ENCODE data around the gene TSPAN15. TPM values are rescaled to one million over a fixed set of nuclear protein-coding genes. Genes with fewer than 3 reads are reported as not detected.

TSPAN15 gene
- polyA plus RNA-seq, 1 donor (not counting 4 experiments of a cell fraction or from before 2014, with no cell fraction given) = 2.1 TPM

DNA sequence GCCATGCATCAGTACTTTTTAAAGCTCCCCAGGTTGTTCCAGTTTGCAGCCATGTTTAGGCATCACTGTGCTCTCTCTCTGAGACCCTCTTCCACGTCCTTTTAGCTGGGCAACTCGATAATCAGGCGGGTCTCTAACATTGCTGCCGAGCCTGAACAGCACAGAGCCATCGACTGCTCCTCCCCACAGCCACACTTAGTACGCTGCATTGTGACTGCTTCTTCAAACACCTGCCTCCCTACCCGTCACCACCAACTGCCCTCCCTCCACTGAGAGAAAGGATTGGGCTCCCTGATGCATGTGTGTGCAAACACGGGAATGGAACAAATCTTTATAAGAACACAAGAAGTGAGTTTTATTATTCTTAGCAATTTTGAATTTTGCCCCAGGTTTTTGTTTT lies 23.1 kb upstream of the TSPAN15 start:
- no peak for DNase-seq (ENCODE audit: low read depth, low spot score)
- no peaks in the 10 kb centered on the region for H3K9me1 ChIP-seq (ENCODE audit: control insufficient read depth, extremely low read depth, insufficient read depth, low read length)
- H3K4me1 ChIP-seq (ENCODE audit: control insufficient read depth, extremely low read depth, insufficient read depth, low read length) = peaks cover 10% of the 10 kb centered on the region
- TF ChIP-seq, protein P1, sequence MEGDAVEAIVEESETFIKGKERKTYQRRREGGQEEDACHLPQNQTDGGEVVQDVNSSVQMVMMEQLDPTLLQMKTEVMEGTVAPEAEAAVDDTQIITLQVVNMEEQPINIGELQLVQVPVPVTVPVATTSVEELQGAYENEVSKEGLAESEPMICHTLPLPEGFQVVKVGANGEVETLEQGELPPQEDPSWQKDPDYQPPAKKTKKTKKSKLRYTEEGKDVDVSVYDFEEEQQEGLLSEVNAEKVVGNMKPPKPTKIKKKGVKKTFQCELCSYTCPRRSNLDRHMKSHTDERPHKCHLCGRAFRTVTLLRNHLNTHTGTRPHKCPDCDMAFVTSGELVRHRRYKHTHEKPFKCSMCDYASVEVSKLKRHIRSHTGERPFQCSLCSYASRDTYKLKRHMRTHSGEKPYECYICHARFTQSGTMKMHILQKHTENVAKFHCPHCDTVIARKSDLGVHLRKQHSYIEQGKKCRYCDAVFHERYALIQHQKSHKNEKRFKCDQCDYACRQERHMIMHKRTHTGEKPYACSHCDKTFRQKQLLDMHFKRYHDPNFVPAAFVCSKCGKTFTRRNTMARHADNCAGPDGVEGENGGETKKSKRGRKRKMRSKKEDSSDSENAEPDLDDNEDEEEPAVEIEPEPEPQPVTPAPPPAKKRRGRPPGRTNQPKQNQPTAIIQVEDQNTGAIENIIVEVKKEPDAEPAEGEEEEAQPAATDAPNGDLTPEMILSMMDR (optimal IDR thresholded peaks at IDR 0.05 in 1 of 3, IDR thresholded peaks at IDR 0.05 in 1 of 3, conservative IDR thresholded peaks at IDR 0.05 in 1 of 3; ENCODE audit: extremely low read depth in 1 of 3, insufficient read depth in 2 of 3, low read length in 3 of 3) = no peak
- no peak for TF ChIP-seq EZH2 (IDR thresholded peaks at IDR 0.05; ENCODE audit: low read length)
- no peaks in the 10 kb centered on the region for H3K79me2 ChIP-seq (ENCODE audit: control insufficient read depth, insufficient read depth, low read length)
- no peak for FAIRE-seq
- no peak overlapping the region for H3K9ac ChIP-seq (ENCODE audit: control insufficient read depth, extremely low read depth, insufficient read depth, low read length)
- dilution Hi-C loops (cut with MboI; ENCODE audit: extremely low pct_ligation_motif_present, low sequenced_read_pairs) = no loop called here
- H3K4me3 ChIP-seq (ENCODE audit: control insufficient read depth in 2 of 3, extremely low read depth in 1 of 3, insufficient read depth in 2 of 3, low read depth in 1 of 3, low read length in 3 of 3) = no peak overlapping the region
- no peaks in the 10 kb centered on the region for H4K20me1 ChIP-seq (ENCODE audit: control insufficient read depth, extremely low read depth, insufficient read depth, low read length)
- no peak overlapping the region for H2AFZ ChIP-seq (ENCODE audit: control insufficient read depth, low read length)
- no peak overlapping the region for H3K4me2 ChIP-seq (ENCODE audit: control insufficient read depth, extremely low read depth, insufficient read depth, low read depth, low read length)
- no peaks in the 10 kb centered on the region for H3K9me3 ChIP-seq (ENCODE audit: control insufficient read depth, low read depth, low read length)
- no peaks in the 10 kb centered on the region for H3K36me3 ChIP-seq (ENCODE audit: control insufficient read depth in 2 of 2, extremely low read depth in 1 of 2, insufficient read depth in 2 of 2, low read length in 2 of 2)
- no peak overlapping the region for H3K27ac ChIP-seq (ENCODE audit: control insufficient read depth, insufficient read depth, low read length)
- H3K27me3 ChIP-seq (ENCODE audit: control insufficient read depth, extremely low read depth, insufficient read depth, low read length) = no peaks in the 10 kb centered on the region

DNA sequence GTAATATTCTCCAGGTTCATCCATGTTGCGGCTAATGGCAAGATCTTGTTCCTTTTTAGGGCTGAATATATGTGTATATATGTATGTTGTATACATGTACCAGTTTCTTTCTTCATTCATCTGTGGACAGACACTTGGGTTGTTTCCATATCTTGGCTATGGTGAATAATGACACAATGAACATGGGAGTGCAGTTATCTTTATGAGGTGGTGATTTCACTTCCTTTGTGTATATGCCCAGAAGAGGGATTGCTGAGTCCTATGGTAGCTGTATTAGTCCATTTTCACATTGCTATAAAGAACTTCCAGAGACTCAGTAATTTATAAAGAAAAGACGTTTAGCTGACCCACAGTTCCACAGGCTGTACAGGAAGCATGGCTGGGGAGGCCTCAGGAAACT lies 17.1 kb upstream of the TSPAN15 start:
- Histone ChIP-seq H3K9me3 (ENCODE audit: control insufficient read depth, low read depth, low read length) (no peaks in the 10 kb centered on the region), H4K20me1 (ENCODE audit: control insufficient read depth, extremely low read depth, insufficient read depth, low read length) (no peaks in the 10 kb centered on the region), H3K4me2 (ENCODE audit: control insufficient read depth, extremely low read depth, insufficient read depth, low read depth, low read length) (no peak overlapping the region), H3K4me3 (ENCODE audit: control insufficient read depth in 2 of 3, extremely low read depth in 1 of 3, insufficient read depth in 2 of 3, low read depth in 1 of 3, low read length in 3 of 3) (no peak overlapping the region), H3K9ac (ENCODE audit: control insufficient read depth, extremely low read depth, insufficient read depth, low read length) (no peak overlapping the region), H3K79me2 (ENCODE audit: control insufficient read depth, insufficient read depth, low read length) (no peaks in the 10 kb centered on the region), H3K4me1 (ENCODE audit: control insufficient read depth, extremely low read depth, insufficient read depth, low read length) (peaks cover 19% of the 10 kb centered on the region), H2AFZ (ENCODE audit: control insufficient read depth, low read length) (no peak overlapping the region), H3K27ac (ENCODE audit: control insufficient read depth, insufficient read depth, low read length) (no peak overlapping the region), H3K27me3 (ENCODE audit: control insufficient read depth, extremely low read depth, insufficient read depth, low read length) (no peaks in the 10 kb centered on the region), H3K36me3 (ENCODE audit: control insufficient read depth in 2 of 2, extremely low read depth in 1 of 2, insufficient read depth in 2 of 2, low read length in 2 of 2) (no peaks in the 10 kb centered on the region), H3K9me1 (ENCODE audit: control insufficient read depth, extremely low read depth, insufficient read depth, low read length) (no peaks in the 10 kb centered on the region)
- TF ChIP-seq EZH2 (IDR thresholded peaks at IDR 0.05; ENCODE audit: low read length) = no peak
- TF ChIP-seq, protein P1 (optimal IDR thresholded peaks at IDR 0.05 in 1 of 3, IDR thresholded peaks at IDR 0.05 in 1 of 3, conservative IDR thresholded peaks at IDR 0.05 in 1 of 3; ENCODE audit: extremely low read depth in 1 of 3, insufficient read depth in 2 of 3, low read length in 3 of 3) = no peak
- dilution Hi-C loops (cut with MboI; ENCODE audit: extremely low pct_ligation_motif_present, low sequenced_read_pairs) = no loop called here
- DNase-seq (ENCODE audit: low read depth, low spot score) (no peak), FAIRE-seq (no peak)
